Lower leg skin (tissue), 4 donors: ENCODE results near the gene ADGRD1. TPM values are rescaled to one million over a fixed set of nuclear protein-coding genes. Genes with fewer than 3 reads are reported as not detected.

Experiments
- DNase-seq, 2 donors: peaks; one replicate each; pipeline ENCODE4 v3.0.0-alpha.2; 2019; ENCODE audit warnings: low spot score in 2 of 2
- H3K4me3 ChIP-seq: fragments of 200-600 bp; sonication (generic); 2 replicates; pipeline ENCODE4 v1.5.1; 2017; ENCODE audit warnings: mild to moderate bottlenecking, low read depth; ENCODE audit not compliant: poor library complexity, severe bottlenecking
- CTCF ChIP-seq, 3 donors: fragments of 450-650 bp; IDR thresholded peaks; one replicate each; pipeline ENCODE4 v1.5.1; 2016; ENCODE audit warnings: antibody characterized with exemption in 3 of 3, mild to moderate bottlenecking in 3 of 3, moderate library complexity in 2 of 3
- POLR2A ChIP-seq, 2 donors: fragments of 450-650 bp; IDR thresholded peaks; one replicate each; pipeline ENCODE4 v1.6.1; 2016 to 2017; ENCODE audit warnings: antibody characterized with exemption in 2 of 2, mild to moderate bottlenecking in 1 of 2, moderate library complexity in 1 of 2
- WGBS, 2 donors: methylation state at CpG; one replicate each; pipeline ENCODE4 v1.1.5; 2018; 5-methylcytosine and 5-hydroxymethylcytosine counted together
- intact Hi-C: fragments of 100-400 bp; cut with DNase I; formaldehyde crosslinking; loops from one replicate; pipeline ENCODE4 v1.15.0; 2023; ENCODE audit warnings: low total_unique reads
- total RNA-seq, 4 donors: library from RNA; depleted of rRNA; stranded (reverse); fragments of >200 nt; gene quantifications; one replicate each; pipeline ENCODE4 v1.1.0, GENCODE V29; 2016

ADGRD1 gene
- total RNA-seq, 4 donors from 2014 or later = 8.3 to 11.6 (median 8.9) TPM

DNA sequence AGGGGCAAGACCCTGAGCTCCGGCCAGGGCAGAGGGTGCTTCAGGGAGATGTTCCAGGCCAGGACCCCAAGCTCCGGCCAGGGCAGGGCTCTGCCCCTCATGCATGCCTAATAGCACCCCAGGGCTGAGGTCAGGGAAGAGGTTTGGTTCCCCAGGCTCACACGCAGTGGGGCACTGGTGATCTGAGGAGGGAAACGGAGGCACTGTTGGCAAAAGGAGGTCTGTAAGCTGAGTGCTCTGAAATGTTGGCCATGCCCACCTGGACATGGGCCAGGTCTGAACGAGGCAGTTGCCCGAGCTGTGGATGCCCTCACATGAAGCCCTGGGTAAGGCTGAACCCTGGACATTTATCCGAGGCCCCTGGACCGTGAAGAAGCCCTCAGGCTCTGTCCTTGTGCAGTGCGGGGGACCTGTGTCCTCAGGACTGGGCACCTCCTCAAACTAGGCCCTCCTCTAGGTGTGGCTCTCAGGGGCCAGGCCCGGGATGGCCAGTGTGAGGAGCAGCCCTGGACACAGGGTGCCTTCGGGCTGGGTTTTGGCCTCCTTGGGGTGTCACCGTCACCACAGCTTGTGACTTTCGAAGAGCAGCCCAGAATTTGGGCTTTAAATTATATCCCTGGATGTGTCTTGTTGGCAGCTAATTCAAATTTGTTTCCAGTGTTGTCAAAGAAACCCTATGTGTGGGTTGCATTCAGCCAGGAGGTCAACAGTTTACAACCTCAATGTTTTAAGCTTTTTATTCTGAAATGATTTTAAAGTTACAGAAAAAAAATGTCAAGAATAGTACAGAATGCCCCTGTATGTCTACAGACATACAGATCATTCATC, 66.8 kb downstream of the ADGRD1 start:
- WGBS, 2 donors = 67 to 71% methylated on average over 12 to 13 of the region's 13 CpGs
- H3K4me3 ChIP-seq = no peak overlapping the region
- DNase-seq = no peak
- intact Hi-C loops = no loop called here
- TF ChIP-seq POLR2A (IDR thresholded peaks at IDR 0.05) (no peak), CTCF (IDR thresholded peaks at IDR 0.05) (no peak)

DNA sequence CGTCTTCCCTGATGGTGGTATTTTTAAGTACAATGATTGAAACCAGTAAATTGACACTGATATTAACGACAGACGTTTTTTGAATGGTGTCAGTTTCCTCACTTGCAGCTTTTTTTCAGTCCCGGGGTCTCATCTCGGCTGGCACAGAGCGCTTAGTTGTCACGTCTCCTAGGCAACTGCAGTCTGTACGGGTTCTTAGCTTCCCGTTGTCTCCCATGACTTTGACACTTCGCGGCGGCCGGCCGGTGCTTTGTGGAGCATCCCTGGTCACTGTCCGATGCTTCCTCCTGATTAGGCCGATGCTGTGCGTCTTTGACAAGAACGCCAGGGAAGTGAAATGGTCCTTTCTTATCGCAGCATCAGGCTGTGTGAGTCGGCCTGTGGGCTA, 67.4 kb downstream of the ADGRD1 start:
- H3K4me3 ChIP-seq = no peak overlapping the region
- TF ChIP-seq POLR2A (IDR thresholded peaks at IDR 0.05) (no peak), CTCF (IDR thresholded peaks at IDR 0.05) (no peak)
- DNase-seq = no peak
- 80 to 85% methylated on average over 20 of the region's 20 CpGs for WGBS, 2 donors
- intact Hi-C loops = no loop called here

- H3K4me3 ChIP-seq = no peak overlapping the region
- WGBS, 2 donors = 78 to 82% methylated on average over 10 to 11 of the region's 11 CpGs
- no peak for DNase-seq
- intact Hi-C loops = no loop called here
- TF ChIP-seq POLR2A (IDR thresholded peaks at IDR 0.05) (no peak), CTCF (IDR thresholded peaks at IDR 0.05) (no peak)
These were observed 70.3 kb downstream of the ADGRD1 start for GRCh38 chr12:131024026-131024425.

GRCh38 chr12:131024721-131025120, 71.0 kb downstream of the ADGRD1 start:
- WGBS, 2 donors = 83 to 87% methylated on average over 10 to 11 of the region's 11 CpGs
- no peak overlapping the region for H3K4me3 ChIP-seq
- intact Hi-C loops = no loop called here
- no peak for DNase-seq
- TF ChIP-seq POLR2A (IDR thresholded peaks at IDR 0.05) (no peak), CTCF (IDR thresholded peaks at IDR 0.05) (no peak)

- 67 to 78% methylated on average over 11 of the region's 11 CpGs for WGBS, 2 donors
- H3K4me3 ChIP-seq = no peak overlapping the region
- no peak for DNase-seq
- intact Hi-C loops = no loop called here
- TF ChIP-seq POLR2A (IDR thresholded peaks at IDR 0.05) (no peak), CTCF (IDR thresholded peaks at IDR 0.05) (no peak)
These were observed 71.5 kb downstream of the ADGRD1 start for GRCh38 chr12:131025234-131025633.
